Uterus (tissue), 4 donors: ENCODE results near the gene JAG1. TPM values are rescaled to one million over a fixed set of nuclear protein-coding genes. Genes with fewer than 3 reads are reported as not detected.

Experiments
- DNase-seq, 2 donors: peaks; one replicate each; pipeline ENCODE4 v3.0.0-alpha.2; 2019 to 2020
- H3K27ac ChIP-seq, 2 donors: fragments of 200-600 bp; sonication (generic); 1 replicate in 1 of 2; 2 replicates in 1 of 2; pipeline ENCODE4 v1.5.1; 2016 to 2018
- H3K27me3 ChIP-seq, 2 donors: fragments of 200-600 bp; sonication (generic); one replicate each; pipeline ENCODE4 v1.5.1; 2018 to 2019; ENCODE audit warnings: control low read depth in 1 of 2
- H3K36me3 ChIP-seq, 2 donors: fragments of 200-600 bp; sonication (generic); one replicate each; pipeline ENCODE4 v1.5.1; 2019; ENCODE audit warnings: control low read depth in 1 of 2
- H3K4me1 ChIP-seq, 2 donors: fragments of 200-600 bp; sonication (generic); one replicate each; pipeline ENCODE4 v1.5.1; 2018 to 2019; ENCODE audit warnings: control low read depth in 1 of 2
- H3K4me3 ChIP-seq, 2 donors: fragments of 200-600 bp; sonication (generic); 1 replicate in 1 of 2; 2 replicates in 1 of 2; pipeline ENCODE4 v1.5.1; 2018 to 2019; ENCODE audit warnings: mild to moderate bottlenecking in 1 of 2
- H3K9me3 ChIP-seq, 2 donors: fragments of 200-600 bp; sonication (generic); one replicate each; pipeline ENCODE4 v1.5.1; 2019; ENCODE audit warnings: control low read depth in 1 of 2
- POLR2A ChIP-seq, 2 donors: fragments of 450-650 bp; IDR thresholded peaks; one replicate each; pipeline ENCODE4 v1.6.1; 2016; ENCODE audit warnings: antibody characterized with exemption in 2 of 2, mild to moderate bottlenecking in 1 of 2, moderate library complexity in 1 of 2
- intact Hi-C: fragments of 100-400 bp; cut with DNase I; formaldehyde crosslinking; loops from one replicate; pipeline ENCODE4 v1.15.1; 2023; ENCODE audit warnings: low total_unique reads
- total RNA-seq, 4 donors: library from RNA; depleted of rRNA in 3 of 4; stranded (reverse); fragments of >200 nt in 3 of 4; gene quantifications; one replicate each; pipeline versions ENCODE4 v1.1.0 to v1.2.4, GENCODE V29; 2014 to 2023
- TF ChIP-seq, protein P1 (sequence below), 4 experiments: fragments of 200-600 bp in 2 of 4; fragments of 450-650 bp in 2 of 4; sonication (generic) in 2 of 4; IDR thresholded peaks; one replicate each; pipeline ENCODE4 v1.5.1; 2016 to 2019; ENCODE audit warnings: antibody characterized with exemption in 4 of 4, mild to moderate bottlenecking in 2 of 4, moderate library complexity in 1 of 4
- donor health status: DM: yes; HTN: yes; CAD: no.

The JAG1 gene
- 100 to 1,000 TPM in 2 of 4 donors, 10 to 100 TPM in 2; 53.8 to 154 (median 111) TPM for total RNA-seq

DNA sequence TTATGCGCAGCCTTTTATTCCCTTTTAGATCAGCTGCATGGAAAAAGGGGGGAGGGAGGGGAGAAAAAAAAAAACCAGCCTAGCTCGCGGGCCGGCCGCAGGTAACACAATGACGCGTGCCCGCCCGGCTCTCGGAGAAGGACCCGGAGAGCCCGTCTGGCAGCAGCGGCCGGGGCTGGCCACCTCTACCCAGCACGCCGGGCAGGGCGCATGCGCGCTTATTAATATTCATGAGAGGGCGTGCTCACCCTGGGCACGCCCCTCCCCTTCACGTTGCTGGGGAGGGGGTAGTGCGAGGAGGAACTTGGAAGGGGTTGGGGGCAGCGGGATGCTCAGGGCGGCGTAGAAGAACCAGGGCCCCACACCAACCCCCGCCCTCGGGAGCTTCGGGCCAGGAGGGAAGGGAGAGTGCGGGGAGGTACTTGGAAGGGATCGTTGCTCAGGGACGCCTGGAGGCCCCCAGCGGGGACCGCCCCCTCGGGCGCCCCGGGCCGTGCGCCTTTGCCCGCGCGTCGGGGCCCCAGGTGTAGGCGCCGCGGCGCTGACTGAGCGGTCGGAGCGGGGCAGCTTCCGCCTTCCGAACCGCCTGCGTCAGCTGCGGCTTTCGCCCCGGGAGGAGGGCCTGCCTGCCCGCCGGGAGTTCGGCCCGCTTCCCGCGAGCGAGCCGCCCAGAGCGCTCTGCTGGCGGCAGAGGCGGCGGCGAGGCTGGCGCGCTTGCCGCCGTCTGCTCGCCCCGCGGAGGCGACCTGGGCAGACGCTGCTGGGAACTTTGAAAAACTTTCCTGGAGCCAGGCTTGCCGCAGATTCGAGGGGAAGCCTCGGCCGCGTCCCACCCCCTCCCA is at the start of gene JAG1:
Gene JAG1, minus strand, starts transcription at position 158 of the 842 bp plus-strand sequence. CDS start 469 bp downstream, outside the sequence.
- Histone ChIP-seq H3K4me3 (peak within 1 kb of the TSS; percentile 72 to 88), H3K27ac (peak within 1 kb of the TSS; percentile 99 to 100), H3K4me1 (no peaks in the 10 kb centered on the region), H3K27me3 (no peaks in the 10 kb centered on the region), H3K9me3 (no peaks in the 10 kb centered on the region), H3K36me3 (no peaks in the 10 kb centered on the region)
- intact Hi-C loops, result loop anchor here (10.0 kb wide), 2 partner anchors 239 to 601 kb away; partner anchors contain the start of genes MKKS and SLX4IP
- peak; percentile 86 to 92 for TF ChIP-seq POLR2A (IDR thresholded peaks at IDR 0.05)
- TF ChIP-seq, protein P1, sequence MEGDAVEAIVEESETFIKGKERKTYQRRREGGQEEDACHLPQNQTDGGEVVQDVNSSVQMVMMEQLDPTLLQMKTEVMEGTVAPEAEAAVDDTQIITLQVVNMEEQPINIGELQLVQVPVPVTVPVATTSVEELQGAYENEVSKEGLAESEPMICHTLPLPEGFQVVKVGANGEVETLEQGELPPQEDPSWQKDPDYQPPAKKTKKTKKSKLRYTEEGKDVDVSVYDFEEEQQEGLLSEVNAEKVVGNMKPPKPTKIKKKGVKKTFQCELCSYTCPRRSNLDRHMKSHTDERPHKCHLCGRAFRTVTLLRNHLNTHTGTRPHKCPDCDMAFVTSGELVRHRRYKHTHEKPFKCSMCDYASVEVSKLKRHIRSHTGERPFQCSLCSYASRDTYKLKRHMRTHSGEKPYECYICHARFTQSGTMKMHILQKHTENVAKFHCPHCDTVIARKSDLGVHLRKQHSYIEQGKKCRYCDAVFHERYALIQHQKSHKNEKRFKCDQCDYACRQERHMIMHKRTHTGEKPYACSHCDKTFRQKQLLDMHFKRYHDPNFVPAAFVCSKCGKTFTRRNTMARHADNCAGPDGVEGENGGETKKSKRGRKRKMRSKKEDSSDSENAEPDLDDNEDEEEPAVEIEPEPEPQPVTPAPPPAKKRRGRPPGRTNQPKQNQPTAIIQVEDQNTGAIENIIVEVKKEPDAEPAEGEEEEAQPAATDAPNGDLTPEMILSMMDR (IDR thresholded peaks at IDR 0.05), result peak in 1 of 4 experiments; percentile 9
- peak; percentile 93 to 97 for DNase-seq

DNA sequence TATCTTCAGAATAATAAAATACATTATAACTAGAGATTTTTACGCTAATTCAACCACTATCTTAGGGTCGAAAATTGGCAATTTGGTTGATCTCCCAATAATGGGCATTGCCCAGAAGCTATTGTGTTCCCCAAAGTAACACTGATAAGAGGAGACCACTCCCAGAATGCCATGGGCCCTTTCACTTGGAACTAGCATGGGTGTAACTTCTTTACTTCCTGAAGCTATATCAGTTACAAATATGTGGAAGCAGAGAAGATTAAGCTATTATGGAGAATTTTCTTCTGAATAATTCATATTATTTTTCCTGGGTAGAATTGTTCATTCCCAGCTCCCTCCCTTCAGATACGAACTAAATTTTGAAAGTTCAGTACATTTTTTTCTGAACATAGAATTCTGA is 48.2 kb upstream of the JAG1 start:
- intact Hi-C loops, result no loop called here
- no peak for DNase-seq
- Histone ChIP-seq H3K4me1 (no peaks in the 10 kb centered on the region), H3K9me3 (no peaks in the 10 kb centered on the region), H3K4me3 (no peak overlapping the region), H3K36me3 (no peaks in the 10 kb centered on the region), H3K27me3 (no peaks in the 10 kb centered on the region), H3K27ac (no peak overlapping the region)
- TF ChIP-seq, protein P1 (IDR thresholded peaks at IDR 0.05), result no peak
- no peak for TF ChIP-seq POLR2A (IDR thresholded peaks at IDR 0.05)

DNA sequence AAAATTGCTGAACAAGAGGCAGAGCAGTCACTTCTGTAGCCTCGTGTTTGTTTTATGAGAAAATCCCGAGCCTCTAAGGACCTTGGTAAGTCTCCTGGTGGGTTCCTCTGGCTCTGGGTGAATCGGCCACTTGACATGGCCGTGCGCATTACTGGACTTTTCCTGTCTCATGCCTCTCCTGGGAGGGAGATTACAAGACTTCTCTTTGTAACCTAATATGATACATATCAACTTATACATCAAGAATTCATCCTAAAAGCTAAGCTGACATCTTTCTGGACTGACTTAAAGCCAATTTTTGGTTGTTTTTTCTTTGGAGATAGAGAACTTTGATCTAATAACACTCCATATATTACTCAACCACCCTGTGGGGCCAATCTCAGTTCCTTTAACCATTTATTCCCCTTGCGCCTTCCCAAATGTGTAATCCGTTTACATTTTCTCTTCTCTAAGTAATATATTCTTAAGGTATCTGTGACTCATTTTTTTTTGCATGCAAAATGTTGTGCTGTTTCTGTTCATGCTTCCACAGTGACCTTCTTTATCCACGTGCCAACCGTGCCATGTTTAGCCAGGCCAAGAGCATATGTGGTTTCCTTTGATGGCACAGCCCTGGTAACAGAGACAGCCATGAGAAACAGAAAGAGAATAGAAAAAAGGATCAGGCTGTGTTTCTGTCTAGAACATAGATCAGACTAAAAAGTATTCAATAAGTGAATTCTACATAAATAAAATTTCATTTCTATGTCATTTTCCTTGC is 47.5 kb upstream of the JAG1 start:
- no peak for TF ChIP-seq POLR2A (IDR thresholded peaks at IDR 0.05)
- TF ChIP-seq, protein P1 (IDR thresholded peaks at IDR 0.05), result no peak
- DNase-seq, result no peak
- Histone ChIP-seq H3K36me3 (no peaks in the 10 kb centered on the region), H3K4me1 (no peaks in the 10 kb centered on the region), H3K9me3 (no peaks in the 10 kb centered on the region), H3K27me3 (no peaks in the 10 kb centered on the region), H3K4me3 (no peak overlapping the region), H3K27ac (peak overlapping the region; percentile 13 to 49)
- intact Hi-C loops, result no loop called here

DNA sequence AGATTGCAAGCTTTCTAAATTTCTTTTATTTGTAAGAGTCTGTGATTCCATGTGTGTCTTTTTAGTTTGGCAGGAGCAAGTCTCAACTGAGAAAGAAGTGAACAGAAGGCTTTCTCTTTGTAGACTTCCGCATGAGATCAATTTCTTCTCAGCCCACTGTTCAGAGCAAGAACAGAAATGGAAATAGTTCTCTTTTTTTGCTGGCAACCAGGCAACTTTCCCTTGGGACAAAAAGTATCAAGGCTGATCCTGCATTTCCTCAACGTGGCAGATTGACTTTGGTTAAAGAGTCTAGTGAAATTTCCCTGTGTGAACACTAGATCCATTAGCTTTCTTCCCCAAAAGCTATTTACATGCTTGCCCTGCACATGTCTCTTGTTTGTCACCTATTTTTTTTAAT is 46.8 kb upstream of the JAG1 start:
- Histone ChIP-seq H3K27me3 (no peaks in the 10 kb centered on the region), H3K27ac (peak overlapping the region; percentile 13 to 49), H3K4me3 (no peak overlapping the region), H3K36me3 (no peaks in the 10 kb centered on the region), H3K9me3 (no peaks in the 10 kb centered on the region), H3K4me1 (no peaks in the 10 kb centered on the region)
- no peak for DNase-seq
- intact Hi-C loops, result no loop called here
- TF ChIP-seq, protein P1 (IDR thresholded peaks at IDR 0.05), result no peak
- TF ChIP-seq POLR2A (IDR thresholded peaks at IDR 0.05), result no peak
